Endodermal cell (in vitro differentiated cells): ENCODE results near the gene SH3BP5. TPM values are rescaled to one million over a fixed set of nuclear protein-coding genes. Genes with fewer than 3 reads are reported as not detected.
A peak's percentile ranks its signal among the peaks of the same experiment; 100 is the strongest.

Source experiments
- DNase-seq: peaks from one replicate; pipeline ENCODE4 v3.0.0-alpha.2; 2017
- H3K27ac ChIP-seq: 2 replicates; pipeline ENCODE4 v1.5.1; 2013; ENCODE audit warnings: mild to moderate bottlenecking, low read depth, low read length, moderate library complexity
- H3K27me3 ChIP-seq: 2 replicates; pipeline ENCODE4 v1.6.1; 2013; ENCODE audit warnings: mild to moderate bottlenecking, low read length, moderate library complexity; ENCODE audit not compliant: insufficient read depth, control insufficient read depth, poor library complexity, severe bottlenecking
- H3K36me3 ChIP-seq: 2 replicates; pipeline ENCODE4 v1.7.0; 2013; ENCODE audit warnings: mild to moderate bottlenecking, low read length, moderate library complexity; ENCODE audit not compliant: control insufficient read depth, insufficient read depth
- H3K4me1 ChIP-seq: one replicate; pipeline ENCODE4 v1.7.0; 2013; ENCODE audit warnings: low read length; ENCODE audit not compliant: control insufficient read depth, insufficient read depth
- H3K4me3 ChIP-seq: 2 replicates; pipeline ENCODE4 v1.5.1; 2013; ENCODE audit warnings: mild to moderate bottlenecking, low read length, moderate library complexity
- H3K9ac ChIP-seq: 2 replicates; pipeline ENCODE4 v1.6.1; 2013; ENCODE audit warnings: mild to moderate bottlenecking, low read length, moderate library complexity; ENCODE audit not compliant: poor library complexity, severe bottlenecking; ENCODE audit errors: extremely low read depth
- H3K9me3 ChIP-seq: 2 replicates; pipeline ENCODE4 v1.6.1; 2013; ENCODE audit warnings: mild to moderate bottlenecking, low read length, moderate library complexity; ENCODE audit not compliant: control insufficient read depth
- H3K27ac Mint-ChIP-seq: 2 replicates; pipeline ENCODE4 v1.8.0; 2020; ENCODE audit warnings: mixed read lengths
- H3K27me3 Mint-ChIP-seq: 2 replicates; pipeline ENCODE4 v1.8.0; 2021; ENCODE audit warnings: mild to moderate bottlenecking, mixed read lengths; ENCODE audit not compliant: insufficient read depth
- H3K36me3 Mint-ChIP-seq: 2 replicates; pipeline ENCODE4 v1.8.0; 2020; ENCODE audit warnings: low read depth, mixed read lengths
- H3K4me1 Mint-ChIP-seq: 2 replicates; pipeline ENCODE4 v1.8.0; 2020; ENCODE audit warnings: mixed read lengths
- H3K4me3 Mint-ChIP-seq: 2 replicates; pipeline ENCODE4 v1.8.0; 2020; ENCODE audit warnings: mild to moderate bottlenecking, moderate library complexity, mixed read lengths
- H3K9me3 Mint-ChIP-seq: 2 replicates; pipeline ENCODE4 v1.8.0; 2020; ENCODE audit warnings: mild to moderate bottlenecking, mixed read lengths
- WGBS, 2 experiments: methylation state at CpG; one replicate each; pipeline versions ENCODE4 v1.1.5 to v1.1.7; 2013; ENCODE audit warnings: missing lambda C conversion rate in 2 of 2, mixed read lengths in 1 of 2; ENCODE audit not compliant: insufficient coverage in 1 of 2, insufficient read length in 1 of 2; 5-methylcytosine and 5-hydroxymethylcytosine counted together
- total RNA-seq, 2 donors: library from RNA; stranded (reverse); fragmentation: NEBNext Ultra II Directional in 1 of 2; extraction: Animal tissue kit (Norgen Biotek cat#: 25700) in 1 of 2; gene quantifications; 2 replicates in 1 of 2; 3 replicates in 1 of 2; pipeline ENCODE4 v1.2.1, GENCODE V29; 2021
- TF ChIP-seq, protein P1 (sequence below): fragments of 200-600 bp; sonication (generic); conservative IDR thresholded peaks from 2 replicates; pipeline ENCODE4 v1.5.0; 2021; ENCODE audit warnings: antibody characterized with exemption, mild to moderate bottlenecking

SH3BP5 gene
- total RNA-seq, 2 donors from 2014 or later: 25.8 to 30.3 TPM

DNA sequence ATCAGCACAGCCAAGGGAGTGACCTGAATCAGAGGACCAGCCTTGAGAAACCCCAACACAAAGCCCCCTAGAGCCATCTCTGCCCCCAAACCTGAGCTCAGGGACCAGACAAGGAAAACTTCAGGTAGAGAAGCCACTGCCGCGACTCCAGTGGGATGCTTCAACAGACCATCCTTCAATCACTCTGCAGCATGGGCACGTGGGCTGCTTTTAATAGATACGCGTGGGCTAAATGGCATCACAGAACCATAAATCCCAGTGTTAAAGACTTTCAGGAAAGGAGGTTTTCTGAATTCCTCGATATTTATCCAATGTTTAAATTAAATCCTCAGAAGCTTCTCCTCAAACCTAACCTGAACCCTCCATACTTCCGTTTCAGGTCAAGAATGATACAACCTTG is 30.6 kb downstream of the SH3BP5 start:
- H3K27me3 Mint-ChIP-seq: no peaks in the 10 kb centered on the region
- 97% methylated on average over 6 to 7 of the region's 7 CpGs for WGBS, 2 experiments
- no peak overlapping the region for H3K9ac ChIP-seq

GRCh38 chr3:15300323-15301078 is 31.9 kb downstream of the SH3BP5 start:
- Histone ChIP-seq H3K27me3 (no peaks in the 10 kb centered on the region), H3K27ac (no peak overlapping the region), H3K9ac (no peak overlapping the region), H3K9me3 (no peaks in the 10 kb centered on the region), H3K36me3 (peaks cover 39% of the 10 kb centered on the region), H3K4me1 (no peaks in the 10 kb centered on the region), H3K4me3 (no peak overlapping the region)
- Mint-ChIP-seq H3K4me1 (peaks cover 17% of the 10 kb centered on the region), H3K9me3 (no peaks in the 10 kb centered on the region), H3K4me3 (no peak overlapping the region), H3K27me3 (no peaks in the 10 kb centered on the region), H3K27ac (no peak overlapping the region), H3K36me3 (peaks cover 37% of the 10 kb centered on the region)
- no peak for DNase-seq
- 89 to 90% methylated on average over 2 to 6 of the region's 8 CpGs for WGBS, 2 experiments
- TF ChIP-seq, protein P1, sequence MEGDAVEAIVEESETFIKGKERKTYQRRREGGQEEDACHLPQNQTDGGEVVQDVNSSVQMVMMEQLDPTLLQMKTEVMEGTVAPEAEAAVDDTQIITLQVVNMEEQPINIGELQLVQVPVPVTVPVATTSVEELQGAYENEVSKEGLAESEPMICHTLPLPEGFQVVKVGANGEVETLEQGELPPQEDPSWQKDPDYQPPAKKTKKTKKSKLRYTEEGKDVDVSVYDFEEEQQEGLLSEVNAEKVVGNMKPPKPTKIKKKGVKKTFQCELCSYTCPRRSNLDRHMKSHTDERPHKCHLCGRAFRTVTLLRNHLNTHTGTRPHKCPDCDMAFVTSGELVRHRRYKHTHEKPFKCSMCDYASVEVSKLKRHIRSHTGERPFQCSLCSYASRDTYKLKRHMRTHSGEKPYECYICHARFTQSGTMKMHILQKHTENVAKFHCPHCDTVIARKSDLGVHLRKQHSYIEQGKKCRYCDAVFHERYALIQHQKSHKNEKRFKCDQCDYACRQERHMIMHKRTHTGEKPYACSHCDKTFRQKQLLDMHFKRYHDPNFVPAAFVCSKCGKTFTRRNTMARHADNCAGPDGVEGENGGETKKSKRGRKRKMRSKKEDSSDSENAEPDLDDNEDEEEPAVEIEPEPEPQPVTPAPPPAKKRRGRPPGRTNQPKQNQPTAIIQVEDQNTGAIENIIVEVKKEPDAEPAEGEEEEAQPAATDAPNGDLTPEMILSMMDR: no peak

More for the DNA sequence above, 30.6 kb downstream of the SH3BP5 start:
- no peaks in the 10 kb centered on the region for H3K27me3 ChIP-seq
- H3K4me3 ChIP-seq: no peak overlapping the region
- no peaks in the 10 kb centered on the region for H3K9me3 Mint-ChIP-seq
- peaks cover 20% of the 10 kb centered on the region for H3K4me1 Mint-ChIP-seq
- TF ChIP-seq, protein P1: no peak
- H3K27ac Mint-ChIP-seq: peak overlapping the region; percentile 72
- H3K27ac ChIP-seq: no peak overlapping the region
- peaks cover 35% of the 10 kb centered on the region for H3K36me3 Mint-ChIP-seq
- peaks cover 39% of the 10 kb centered on the region for H3K36me3 ChIP-seq
- H3K4me1 ChIP-seq: no peaks in the 10 kb centered on the region
- no peak for DNase-seq
- H3K4me3 Mint-ChIP-seq: no peak overlapping the region
- no peaks in the 10 kb centered on the region for H3K9me3 ChIP-seq

DNA sequence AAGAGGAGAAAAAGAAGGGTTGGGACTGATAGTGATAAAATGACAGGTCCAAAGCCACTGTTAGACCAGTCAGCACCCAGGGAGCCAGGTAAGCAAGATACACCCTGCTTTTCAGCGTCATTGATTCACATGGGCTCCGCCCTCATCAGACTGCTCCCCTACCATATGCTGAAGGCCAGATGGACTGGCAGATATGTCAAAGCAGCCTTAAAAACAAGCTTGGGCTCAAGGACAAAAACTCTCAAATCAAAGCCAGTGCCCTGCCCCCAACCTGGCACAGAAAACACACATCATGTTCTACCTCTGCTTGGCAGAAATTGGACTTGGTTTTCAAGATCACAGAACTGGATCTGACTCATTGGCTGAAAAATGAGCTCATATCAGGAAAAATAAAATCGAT is 33.4 kb downstream of the SH3BP5 start:
- Mint-ChIP-seq H3K27me3 (no peaks in the 10 kb centered on the region), H3K4me1 (peaks cover 8% of the 10 kb centered on the region), H3K9me3 (no peaks in the 10 kb centered on the region), H3K27ac (no peak overlapping the region), H3K4me3 (no peak overlapping the region), H3K36me3 (peaks cover 37% of the 10 kb centered on the region)
- Histone ChIP-seq H3K36me3 (peaks cover 36% of the 10 kb centered on the region), H3K9me3 (no peaks in the 10 kb centered on the region), H3K27ac (no peak overlapping the region), H3K27me3 (no peaks in the 10 kb centered on the region), H3K4me3 (no peak overlapping the region), H3K4me1 (no peaks in the 10 kb centered on the region), H3K9ac (no peak overlapping the region)
- 93% methylated on average over 2 to 3 of the region's 3 CpGs for WGBS, 2 experiments
- no peak for DNase-seq
- TF ChIP-seq, protein P1: no peak
